IMR-90 (cell line): ENCODE results near the gene CLIC3. TPM values are rescaled to one million over a fixed set of nuclear protein-coding genes. Genes with fewer than 3 reads are reported as not detected.

Experiments
- ATAC-seq: fragments of 200-7000 bp; cut with Tn5 transposase; 2 replicates; pipeline ENCODE4 v1.9.1; 2020; ENCODE audit warnings: low read depth, mild to moderate bottlenecking, moderate library complexity
- BruUV-seq: library from RNA; stranded (reverse); fragments of 400-500 nt; replicated peaks from 2 replicates; lab custom pipeline; 2021; lab: Mats Ljungman, UMichigan
- CTCF ChIA-PET: fragments of 300-600 bp; formaldehyde crosslinking; extraction: SDS; loops from one replicate; lab custom pipeline; 2021; ENCODE audit warnings: antibody characterized with exemption; lab: Yijun Ruan, JAX
- POLR2A ChIA-PET: fragments of 300-600 bp; sonication (Branson Sonifier 250); formaldehyde crosslinking; loops from one replicate; lab custom pipeline; 2022; ENCODE audit warnings: antibody characterized with exemption; ENCODE audit not compliant: unreplicated experiment; lab: Charles Lee
- DNase-seq: peaks from one replicate; pipeline ENCODE4 v3.0.0; 2013
- H2AFZ ChIP-seq: replicated peaks from 2 replicates; pipeline ENCODE3; 2013; ENCODE audit warnings: low read length, mild to moderate bottlenecking; ENCODE audit not compliant: poor library complexity
- H2AK5ac ChIP-seq: 2 replicates; pipeline ENCODE4 v1.6.1; 2013; ENCODE audit warnings: low read depth, low read length, inconsistent platforms
- H2AK9ac ChIP-seq: replicated peaks from 2 replicates; pipeline ENCODE3; 2013; ENCODE audit warnings: mild to moderate bottlenecking, low read depth, low read length, moderate library complexity; ENCODE audit not compliant: poor library complexity
- H2BK120ac ChIP-seq: 2 replicates; pipeline ENCODE4 v1.6.1; 2013; ENCODE audit warnings: low read depth, low read length, inconsistent platforms
- H2BK15ac ChIP-seq: 3 replicates; pipeline ENCODE4 v1.6.1; 2013; ENCODE audit warnings: low read depth, low read length, inconsistent platforms
- H2BK20ac ChIP-seq: 2 replicates; pipeline ENCODE4 v1.6.1; 2013; ENCODE audit warnings: low read depth, mild to moderate bottlenecking, inconsistent platforms, low read length, moderate library complexity
- H2BK5ac ChIP-seq: 2 replicates; pipeline ENCODE4 v1.6.1; 2013; ENCODE audit warnings: mild to moderate bottlenecking, low read depth, low read length, inconsistent platforms; ENCODE audit not compliant: poor library complexity, severe bottlenecking
- H3K14ac ChIP-seq: replicated peaks from 2 replicates; pipeline ENCODE4 v1.6.1; 2013; ENCODE audit warnings: low read depth, low read length, inconsistent platforms
- H3K18ac ChIP-seq: 2 replicates; pipeline ENCODE4 v1.6.1; 2013; ENCODE audit warnings: low read depth, low read length, control low read depth
- H3K23ac ChIP-seq: 2 replicates; pipeline ENCODE4 v1.6.1; 2013; ENCODE audit warnings: low read depth, low read length, inconsistent platforms
- H3K27ac ChIP-seq: 2 replicates; pipeline ENCODE4 v1.5.1; 2013; ENCODE audit warnings: mild to moderate bottlenecking, control low read depth, low read length; ENCODE audit not compliant: insufficient read depth
- H3K27me3 ChIP-seq: 2 replicates; pipeline ENCODE4 v1.6.1; 2013; ENCODE audit warnings: low read length; ENCODE audit not compliant: control insufficient read depth, insufficient read depth
- H3K36me3 ChIP-seq: 2 replicates; pipeline ENCODE4 v1.6.1; 2013; ENCODE audit warnings: low read length, mixed read lengths; ENCODE audit not compliant: control insufficient read depth, insufficient read depth
- H3K4ac ChIP-seq: 2 replicates; pipeline ENCODE4 v1.6.1; 2013; ENCODE audit warnings: low read depth, low read length, inconsistent platforms
- H3K4me1 ChIP-seq: 2 replicates; pipeline ENCODE4 v1.6.1; 2013; ENCODE audit warnings: low read length, mixed read lengths; ENCODE audit not compliant: control insufficient read depth, insufficient read depth
- H3K4me2 ChIP-seq: 2 replicates; pipeline ENCODE4 v1.6.1; 2013; ENCODE audit warnings: low read depth, mild to moderate bottlenecking, control low read depth, low read length, moderate library complexity
- H3K4me3 ChIP-seq: 2 replicates; pipeline ENCODE4 v1.5.1; 2013; ENCODE audit warnings: low read depth, mild to moderate bottlenecking, control low read depth, low read length, moderate library complexity; ENCODE audit not compliant: insufficient read depth
- H3K56ac ChIP-seq: 2 replicates; pipeline ENCODE4 v1.6.1; 2013; ENCODE audit warnings: low read length, inconsistent platforms; ENCODE audit not compliant: insufficient read depth; ENCODE audit errors: extremely low read depth
- H3K79me1 ChIP-seq, 2 experiments: 2 replicates each; pipeline ENCODE4 v1.6.1; 2013; ENCODE audit warnings: low read length in 2 of 2, inconsistent platforms in 1 of 2, low read depth in 1 of 2
- H3K9ac ChIP-seq: 2 replicates; pipeline ENCODE4 v1.6.1; 2013; ENCODE audit warnings: low read depth, low read length, control low read depth
- H3K9me1 ChIP-seq: 2 replicates; pipeline ENCODE4 v1.6.1; 2013; ENCODE audit warnings: low read length, inconsistent platforms; ENCODE audit not compliant: insufficient read depth
- H3K9me3 ChIP-seq: 2 replicates; pipeline ENCODE4 v1.6.1; 2013; ENCODE audit warnings: low read length; ENCODE audit not compliant: control insufficient read depth, insufficient read depth
- H4K20me1 ChIP-seq: 2 replicates; pipeline ENCODE4 v1.6.1; 2013; ENCODE audit warnings: low read length, inconsistent platforms; ENCODE audit not compliant: insufficient read depth
- H4K5ac ChIP-seq: 2 replicates; pipeline ENCODE4 v1.6.1; 2013; ENCODE audit warnings: mild to moderate bottlenecking, low read depth, low read length, control low read depth
- H4K8ac ChIP-seq, 2 experiments: 2 replicates each; pipeline ENCODE4 v1.6.1; 2013; ENCODE audit warnings: low read depth in 2 of 2, low read length in 2 of 2, control low read depth in 1 of 2, inconsistent platforms in 1 of 2
- H4K91ac ChIP-seq: 2 replicates; pipeline ENCODE4 v1.6.1; 2013; ENCODE audit warnings: low read depth, low read length, inconsistent platforms; ENCODE audit not compliant: insufficient read depth
- BHLHE40 ChIP-seq: fragments of 150-350 bp; IDR thresholded peaks from 2 replicates; pipeline ENCODE4 v1.6.1; 2016; ENCODE audit warnings: mild to moderate bottlenecking, low read depth, low read length
- CTCF ChIP-seq: conservative IDR thresholded peaks from 2 replicates; pipeline ENCODE4 v1.5.1; 2012; ENCODE audit warnings: mild to moderate bottlenecking, low read depth, low read length, improper control_type of control experiment
- ELK1 ChIP-seq: fragments of 150-350 bp; IDR thresholded peaks from 2 replicates; pipeline ENCODE4 v1.6.1; 2016; ENCODE audit warnings: low read depth, mild to moderate bottlenecking, low read length, moderate library complexity, borderline replicate concordance
- FOS ChIP-seq: fragments of 150-350 bp; IDR thresholded peaks from 2 replicates; pipeline ENCODE4 v1.6.1; 2016; ENCODE audit warnings: low read depth, low read length
- MAFK ChIP-seq: IDR thresholded peaks from 2 replicates; pipeline ENCODE4 v1.6.1; 2012; ENCODE audit warnings: low read depth, low read length, improper control_type of control experiment
- MAZ ChIP-seq: IDR thresholded peaks from 2 replicates; pipeline ENCODE4 v1.6.1; 2012; ENCODE audit warnings: low read depth, mild to moderate bottlenecking, low read length, improper control_type of control experiment, moderate library complexity, borderline replicate concordance
- MXI1 ChIP-seq: IDR thresholded peaks from 2 replicates; pipeline ENCODE4 v1.6.1; 2012; ENCODE audit warnings: low read depth, mild to moderate bottlenecking, low read length, moderate library complexity, borderline replicate concordance
- NFE2L2 ChIP-seq: fragments of 150-350 bp; IDR thresholded peaks from 2 replicates; pipeline ENCODE4 v1.6.1; 2016; ENCODE audit warnings: low read depth, mild to moderate bottlenecking, low read length
- POLR2A ChIP-seq: IDR thresholded peaks from 2 replicates; pipeline ENCODE4 v1.6.1; 2012; ENCODE audit warnings: mild to moderate bottlenecking, low read depth, low read length
- RAD21 ChIP-seq: IDR thresholded peaks from 2 replicates; pipeline ENCODE4 v1.6.1; 2012; ENCODE audit warnings: low read length, improper control_type of control experiment
- RFX5 ChIP-seq: IDR thresholded peaks from 2 replicates; pipeline ENCODE4 v1.8.0; 2012; ENCODE audit warnings: low read depth, mild to moderate bottlenecking, low read length, moderate library complexity
- SMC3 ChIP-seq: fragments of 150-350 bp; IDR thresholded peaks from 2 replicates; pipeline ENCODE4 v1.6.1; 2016; ENCODE audit warnings: low read depth, mild to moderate bottlenecking, antibody characterized with exemption, low read length, moderate library complexity
- WGBS, 2 experiments: methylation state at CpG; one replicate each; pipeline versions ENCODE4 v1.1.5 to v1.1.7; 2013; ENCODE audit warnings: missing lambda C conversion rate in 2 of 2; ENCODE audit not compliant: insufficient read length in 1 of 2; ENCODE audit errors: extremely low coverage in 2 of 2; 5-methylcytosine and 5-hydroxymethylcytosine counted together
- dilution Hi-C: fragments of 300-500 bp; cut with HindIII; formaldehyde crosslinking; loops from one replicate; pipeline ENCODE4 v1.14.3; 2018; ENCODE audit warnings: low sequenced_read_pairs; ENCODE audit not compliant: unreplicated experiment
- in situ Hi-C: fragments of 300-500 bp; cut with MboI; formaldehyde crosslinking; loops from 3 replicates; pipeline ENCODE4 v1.14.3; 2019; ENCODE audit warnings: low sequenced_read_pairs, inconsistent platforms, mixed read lengths
- intact Hi-C: fragments of 100-400 bp; cut with micrococcal nuclease; formaldehyde crosslinking; loops from 2 replicates; pipeline ENCODE4 v1.10.0; 2022
- polyA plus RNA-seq, 3 experiments: library from polyadenylated mRNA; depleted of rRNA; stranded (reverse); fragments of >200 nt; gene quantifications; 2 replicates each; pipeline ENCODE4 v1.2.3, GENCODE V29; 2012; ENCODE audit warnings: low replicate concordance in 1 of 3
- total RNA-seq: library from RNA; depleted of rRNA; stranded (reverse); fragments of >200 nt; gene quantifications from 2 replicates; pipeline ENCODE4 v1.2.3, GENCODE V29; 2012

CLIC3 gene
- total and polyA plus RNA-seq, 2 of the 4 experiments (the other 2 are of a cell fraction) = 0.18 to 1.7 TPM

GRCh38 chr9:137040568-137040967 lies 44.2 kb upstream of the CLIC3 start:
- Histone ChIP-seq H2AFZ (no peak overlapping the region), H3K4me1 (peaks cover 11% of the 10 kb centered on the region), H2AK5ac (no peak overlapping the region), H3K18ac (no peak overlapping the region), H3K4me3 (no peak overlapping the region), H3K14ac (no peak overlapping the region), H3K23ac (no peak overlapping the region), H4K8ac (no peak overlapping the region), H3K4ac (no peak overlapping the region), H2BK5ac (no peak overlapping the region), H4K20me1 (peaks cover 30% of the 10 kb centered on the region), H3K27me3 (no peaks in the 10 kb centered on the region), H2BK120ac (no peak overlapping the region), H3K27ac (no peak overlapping the region), H3K36me3 (peaks cover 17% of the 10 kb centered on the region), H3K9me3 (no peaks in the 10 kb centered on the region), H4K5ac (no peak overlapping the region), H2BK15ac (no peak overlapping the region), H2BK20ac (no peak overlapping the region), H3K9me1 (no peaks in the 10 kb centered on the region), H3K9ac (no peak overlapping the region), H3K79me1 (peaks cover 5 to 16% of the 10 kb centered on the region in 2 experiments; a peak in 3 of 4 replicates), H2AK9ac (no peak overlapping the region), H3K56ac (no peak overlapping the region), H4K91ac (no peak overlapping the region), H3K4me2 (no peak overlapping the region)
- TF ChIP-seq MXI1 = no peak
- no peak for TF ChIP-seq FOS
- TF ChIP-seq ELK1 = no peak
- no peak for TF ChIP-seq BHLHE40
- no peak for TF ChIP-seq MAFK
- TF ChIP-seq RFX5 = no peak
- no peak for TF ChIP-seq RAD21
- TF ChIP-seq CTCF = no peak
- TF ChIP-seq MAZ = no peak
- TF ChIP-seq POLR2A = no peak
- no peak for TF ChIP-seq NFE2L2
- TF ChIP-seq SMC3 = no peak
- in situ Hi-C loops (no loop called here), dilution Hi-C loops (no loop called here), intact Hi-C loops (no loop called here)
- BruUV-seq = no TSS peak
- ChIA-PET POLR2A (no interaction called here), CTCF (no interaction called here)
- ATAC-seq (no peak), DNase-seq (no peak)
- WGBS, 2 experiments = 89% methylated on average over 7 of the region's 23 CpGs; no CpG with 5 or more reads in 1 of the 2 experiments
